Panc1 (cell line): ENCODE data around the gene RPS13. TPM values are rescaled to one million over a fixed set of nuclear protein-coding genes. Genes with fewer than 3 reads are reported as not detected.
"Not testable (repeated sequence)": the region's sequence is repeated elsewhere in the genome, so short reads cannot be mapped to it uniquely, and the experiment has no call there.

Source experiments
- ATAC-seq: fragments of 200-7000 bp; cut with Tn5 transposase; 2 replicates; pipeline ENCODE4 v1.9.1; 2020; ENCODE audit warnings: mild to moderate bottlenecking, moderate library complexity
- BruUV-seq: library from RNA; stranded (reverse); fragments of 400-500 nt; replicated peaks from 2 replicates; lab custom pipeline; 2021; lab: Mats Ljungman, UMichigan
- CTCF ChIA-PET: fragments of 300-600 bp; sonication (Branson Sonifier 250); formaldehyde crosslinking; loops from one replicate; lab custom pipeline; 2022; ENCODE audit warnings: antibody characterized with exemption; lab: Charles Lee
- POLR2A ChIA-PET: fragments of 300-600 bp; sonication (Branson Sonifier 250); formaldehyde crosslinking; loops from one replicate; lab custom pipeline; 2022; ENCODE audit warnings: antibody characterized with exemption; lab: Charles Lee
- DNase-seq: peaks from one replicate; pipeline ENCODE4 v3.0.0-alpha.2; 2010; ENCODE audit warnings: low read depth, low spot score
- H3K27ac ChIP-seq: 2 replicates; pipeline ENCODE4 v1.5.1; 2011; ENCODE audit warnings: mild to moderate bottlenecking, low read length, inconsistent platforms
- H3K27me3 ChIP-seq: fragments of 200-500 bp; sonication (Bioruptor generic); 2 replicates; pipeline ENCODE4 v1.6.0; 2014; ENCODE audit warnings: low read length, inconsistent platforms; ENCODE audit not compliant: control insufficient read depth, insufficient read depth
- H3K36me3 ChIP-seq: fragments of 200-500 bp; sonication (Bioruptor generic); 2 replicates; pipeline ENCODE4 v1.5.1; 2014; ENCODE audit warnings: inconsistent platforms, mild to moderate bottlenecking, low read length, moderate library complexity; ENCODE audit not compliant: control insufficient read depth, insufficient read depth
- H3K4me1 ChIP-seq: 2 replicates; pipeline ENCODE4 v1.5.1; 2011; ENCODE audit warnings: inconsistent platforms, mild to moderate bottlenecking, low read length, moderate library complexity; ENCODE audit not compliant: control insufficient read depth, insufficient read depth
- H3K4me3 ChIP-seq, 2 experiments: 2 replicates each; pipeline ENCODE4 v1.5.1; 2011 to 2012; ENCODE audit warnings: low read depth in 2 of 2, low read length in 2 of 2, mild to moderate bottlenecking in 2 of 2, inconsistent platforms in 1 of 2, moderate library complexity in 1 of 2
- H3K9me3 ChIP-seq: fragments of 200-500 bp; sonication (Bioruptor generic); 2 replicates; pipeline ENCODE4 v1.5.1; 2014; ENCODE audit warnings: low read depth, mild to moderate bottlenecking, inconsistent platforms, low read length, moderate library complexity; ENCODE audit not compliant: control insufficient read depth, insufficient read depth
- CTCF ChIP-seq: fragments of 450-650 bp; IDR thresholded peaks from 2 replicates; pipeline ENCODE4 v1.5.1; 2017; ENCODE audit warnings: mild to moderate bottlenecking
- POLR2AphosphoS5 ChIP-seq: IDR thresholded peaks from 2 replicates; pipeline ENCODE4 v1.6.1; 2012; ENCODE audit warnings: mild to moderate bottlenecking, low read depth, low read length, moderate library complexity
- REST ChIP-seq, 2 experiments: IDR thresholded peaks; 2 replicates each; pipeline ENCODE4 v1.6.1; 2011 to 2012; ENCODE audit warnings: low read depth in 2 of 2, control low read depth in 1 of 2, low read length in 1 of 2, mild to moderate bottlenecking in 1 of 2, moderate library complexity in 1 of 2; ENCODE audit not compliant: insufficient read depth in 1 of 2
- SIN3A ChIP-seq: IDR thresholded peaks from 2 replicates; pipeline ENCODE4 v1.6.1; 2012; ENCODE audit warnings: low read depth, mild to moderate bottlenecking, low read length, moderate library complexity, borderline replicate concordance; ENCODE audit not compliant: insufficient read depth
- TCF7L2 ChIP-seq: IDR thresholded peaks from 2 replicates; pipeline ENCODE4 v1.6.1; 2011; ENCODE audit warnings: mild to moderate bottlenecking, low read depth, low read length, inconsistent platforms
- in situ Hi-C: cut with HindIII; loops from 2 replicates; pipeline ENCODE4 v1.10.0; 2016; ENCODE audit warnings: low sequenced_read_pairs, low pct_unique_long_range_greater_than_20kb
- intact Hi-C: fragments of 100-400 bp; cut with micrococcal nuclease; formaldehyde crosslinking; loops from one replicate; pipeline ENCODE4 v1.10.0; 2022; ENCODE audit not compliant: unreplicated experiment
- total RNA-seq: library from RNA; stranded (reverse); gene quantifications from one replicate; pipeline ENCODE4 v1.2.1, GENCODE V29; 2021; ENCODE audit not compliant: unreplicated experiment

The RPS13 gene
- total RNA-seq, 1 experiment from 2014 or later: 882 TPM

GRCh38 chr11:17066691-17067090 lies 10.8 kb downstream of the RPS13 start:
- BruUV-seq: no TSS peak
- TF ChIP-seq REST (IDR thresholded peaks at IDR 0.05; ENCODE audit: insufficient read depth in 1 of 2, low read depth in 2 of 2, low read length in 1 of 2) (no peak), CTCF (no peak), SIN3A (no peak), POLR2AphosphoS5 (no peak), TCF7L2 (no peak)
- DNase-seq (no peak), ATAC-seq (no peak)
- Histone ChIP-seq H3K27me3 (no peaks in the 10 kb centered on the region), H3K27ac (no peak overlapping the region), H3K4me1 (no peaks in the 10 kb centered on the region), H3K9me3 (no peaks in the 10 kb centered on the region), H3K4me3 (no peak overlapping the region), H3K36me3 (no peaks in the 10 kb centered on the region)
- in situ Hi-C loops: no loop called here
- POLR2A ChIA-PET: no interaction called here
- intact Hi-C loops: loop anchor here (10.0 kb wide), 2 partner anchors 52 to 282 kb away; partner anchors contain the start of gene PLEKHA7
- CTCF ChIA-PET: interaction anchor here (0.6 kb wide), 1 partner anchor 246 kb away, joined by 3 read pairs; no protein-coding TSS in a partner anchor

GRCh38 chr11:17063171-17064002 lies 14.1 kb downstream of the RPS13 start:
- in situ Hi-C loops (no loop called here), intact Hi-C loops (loop anchor here (1.0 to 10.0 kb wide), 4 partner anchors 49 to 279 kb away; partner anchors contain the start of gene PLEKHA7)
- POLR2A ChIA-PET: interaction anchor here (0.6 kb wide), 1 partner anchor 10 kb away, joined by 8 read pairs; no protein-coding TSS in a partner anchor

GRCh38 chr11:17051146-17051545 lies 26.3 kb downstream of the RPS13 start:
- DNase-seq, H3K9me3 ChIP-seq, POLR2A ChIA-PET, H3K27ac ChIP-seq, in situ Hi-C loops, H3K4me1 ChIP-seq, H3K27me3 ChIP-seq, H3K36me3 ChIP-seq, CTCF ChIA-PET, intact Hi-C loops, H3K4me3 ChIP-seq, BruUV-seq, ATAC-seq: not testable (repeated sequence)

More at GRCh38 chr11:17063171-17064002, 14.1 kb downstream of the RPS13 start:
- TF ChIP-seq SIN3A (no peak), CTCF (peak; percentile 90)
- no peak overlapping the region for H3K27ac ChIP-seq
- DNase-seq (peak; percentile 28), ATAC-seq (peak; percentile 96)
- no peaks in the 10 kb centered on the region for H3K36me3 ChIP-seq
- no peaks in the 10 kb centered on the region for H3K4me1 ChIP-seq
- no peaks in the 10 kb centered on the region for H3K27me3 ChIP-seq
- no peaks in the 10 kb centered on the region for H3K9me3 ChIP-seq
- no TSS peak for BruUV-seq
- no peak overlapping the region for H3K4me3 ChIP-seq
- CTCF ChIA-PET: interaction anchor here (0.6 to 1.3 kb wide), 7 partner anchors 45 to 278 kb away, joined by 3 to 7 read pairs (median 3); no protein-coding TSS in a partner anchor

- POLR2A ChIA-PET, H3K27me3 ChIP-seq, H3K4me3 ChIP-seq, H3K36me3 ChIP-seq, CTCF ChIA-PET, DNase-seq, intact Hi-C loops, H3K4me1 ChIP-seq, BruUV-seq, H3K27ac ChIP-seq, H3K9me3 ChIP-seq, in situ Hi-C loops, ATAC-seq: not testable (repeated sequence)
These were observed 29.0 kb downstream of the RPS13 start for GRCh38 chr11:17048491-17048890.
